ENCODE data around the gene TUBB4B. TPM values are rescaled to one million over a fixed set of nuclear protein-coding genes. Genes with fewer than 3 reads are reported as not detected.

Gene TUBB4B
- polyA plus RNA-seq, 1 donor = 402 TPM

GRCh38 chr9:137275203-137275587 is 34.1 kb downstream of the TUBB4B start:
- no peak overlapping the region for H3K27ac ChIP-seq (ENCODE audit: low read length)

GRCh38 chr9:137275588-137276472 is 34.7 kb downstream of the TUBB4B start:
- no peak for DNase-seq
- peaks cover 35% of the 10 kb centered on the region for H3K4me1 ChIP-seq (ENCODE audit: control insufficient read depth, insufficient read depth, low read length)
- H3K36me3 ChIP-seq (ENCODE audit: control insufficient read depth, insufficient read depth, low read length) = peaks cover 34% of the 10 kb centered on the region
- no peak overlapping the region for H3K4me3 ChIP-seq (ENCODE audit: low read length)
- WGBS (ENCODE audit: insufficient coverage, low lambda C conversion rate) = 60% methylated on average over 2 of the region's 24 CpGs
- H3K27me3 ChIP-seq (ENCODE audit: control insufficient read depth, insufficient read depth, low read length) = peaks cover 20% of the 10 kb centered on the region
- H3K9me3 ChIP-seq (ENCODE audit: control insufficient read depth, low read depth, low read length) = peaks cover 28% of the 10 kb centered on the region
- peak overlapping the region; percentile 71 for H3K27ac ChIP-seq (ENCODE audit: low read length)

More at GRCh38 chr9:137275203-137275587, 34.1 kb downstream of the TUBB4B start:
- no peak for DNase-seq
- Histone ChIP-seq H3K4me1 (ENCODE audit: control insufficient read depth, insufficient read depth, low read length) (peaks cover 29% of the 10 kb centered on the region), H3K36me3 (ENCODE audit: control insufficient read depth, insufficient read depth, low read length) (peaks cover 35% of the 10 kb centered on the region), H3K27me3 (ENCODE audit: control insufficient read depth, insufficient read depth, low read length) (peaks cover 15% of the 10 kb centered on the region), H3K9me3 (ENCODE audit: control insufficient read depth, low read depth, low read length) (peaks cover 22% of the 10 kb centered on the region), H3K4me3 (ENCODE audit: low read length) (no peak overlapping the region)
- WGBS (ENCODE audit: insufficient coverage, low lambda C conversion rate) = no CpG with 5 or more reads among the region's 10 CpGs

DNA sequence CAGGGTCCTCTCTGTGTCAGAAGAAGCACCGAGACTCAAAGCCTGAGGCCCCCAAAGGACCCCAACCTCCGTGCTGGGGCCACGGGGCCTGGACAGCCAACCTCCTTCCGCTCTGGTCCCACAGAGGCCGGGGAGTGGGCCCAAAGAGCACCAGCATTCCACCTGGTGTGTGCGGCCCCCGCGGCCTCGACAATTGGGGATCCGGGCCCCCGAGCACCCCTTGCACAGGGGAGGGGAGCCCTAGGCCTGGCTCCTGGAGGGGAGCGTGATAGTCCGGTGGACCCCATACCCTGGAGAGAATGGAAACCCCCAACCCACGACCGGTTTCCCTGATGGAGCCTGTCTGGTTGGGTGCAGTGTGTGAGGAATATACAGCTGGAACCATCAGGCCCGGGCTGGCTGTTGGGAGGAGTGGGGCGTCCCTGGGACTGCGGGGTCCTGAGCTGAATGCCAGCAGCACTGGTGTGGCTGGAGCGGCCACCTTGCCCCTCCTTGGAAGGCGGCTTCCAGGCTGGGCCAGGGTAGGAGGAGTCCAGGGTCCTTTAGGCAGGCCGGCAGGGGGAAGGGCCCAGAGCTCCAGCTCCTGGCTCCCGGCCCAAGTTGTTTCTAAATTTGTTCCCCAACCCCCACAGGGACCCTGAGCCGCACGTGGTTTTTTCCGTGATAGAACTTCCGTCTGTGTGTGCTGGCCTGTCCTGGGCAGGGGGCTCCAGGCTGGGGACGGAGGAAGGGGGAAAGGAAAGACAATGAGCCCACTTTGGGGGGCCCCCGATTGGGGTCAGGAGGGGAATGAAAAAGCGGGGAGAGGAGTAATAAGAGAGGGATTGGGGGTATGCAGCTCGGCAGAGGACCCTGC is 35.6 kb downstream of the TUBB4B start:
- peaks cover 25% of the 10 kb centered on the region for H3K9me3 ChIP-seq (ENCODE audit: control insufficient read depth, low read depth, low read length)
- WGBS (ENCODE audit: insufficient coverage, low lambda C conversion rate) = 20% methylated on average over 1 of the region's 30 CpGs
- H3K27ac ChIP-seq (ENCODE audit: low read length) = peak overlapping the region; percentile 71
- peak overlapping the region; percentile 71 for H3K4me3 ChIP-seq (ENCODE audit: low read length)
- peaks cover 20% of the 10 kb centered on the region for H3K27me3 ChIP-seq (ENCODE audit: control insufficient read depth, insufficient read depth, low read length)
- H3K36me3 ChIP-seq (ENCODE audit: control insufficient read depth, insufficient read depth, low read length) = peaks cover 28% of the 10 kb centered on the region
- H3K4me1 ChIP-seq (ENCODE audit: control insufficient read depth, insufficient read depth, low read length) = peaks cover 35% of the 10 kb centered on the region
- peak in 1 of 2 donors; percentile 88 for DNase-seq

DNA sequence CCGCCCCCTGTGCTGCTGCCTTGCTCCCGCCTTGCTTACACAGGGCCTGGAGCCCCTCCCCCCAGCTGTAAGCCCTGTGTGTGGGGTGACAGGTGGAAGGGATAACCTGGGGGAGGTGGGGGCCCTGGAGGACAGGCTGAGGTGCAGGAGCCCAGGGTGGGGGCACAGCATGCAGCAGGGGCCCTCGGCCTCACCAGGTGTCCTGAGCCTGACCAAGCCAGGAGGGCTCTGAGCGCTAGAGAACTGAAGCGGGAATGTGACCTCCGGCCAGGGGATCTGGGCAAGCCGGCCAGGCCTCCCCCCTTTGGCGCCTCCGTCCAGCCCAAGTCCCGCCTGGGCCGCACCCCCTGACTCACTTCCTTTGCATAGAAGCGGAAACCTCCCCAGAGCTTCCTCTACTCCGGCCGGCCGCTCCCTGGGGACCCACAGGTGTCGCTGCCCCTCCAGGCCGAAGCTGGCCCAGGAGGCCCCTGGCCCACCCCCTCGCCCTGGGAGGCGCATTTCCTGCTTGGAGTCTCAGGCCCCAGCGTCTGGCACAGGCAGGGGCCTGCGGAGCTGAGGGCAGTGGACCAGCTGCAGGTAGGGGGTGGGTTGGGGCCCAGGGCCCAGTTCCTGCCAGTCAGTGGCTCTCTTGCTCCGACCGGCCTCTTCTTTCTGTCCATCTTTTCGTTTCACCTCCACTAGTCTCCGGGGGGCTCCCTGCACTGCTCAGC is 36.4 kb downstream of the TUBB4B start, which contains the start of gene TOR4A:
TOR4A (plus strand) TSS at position 398 of the 713 bp plus-strand sequence. CDS start 964 bp downstream, outside the sequence.
- H3K4me3 ChIP-seq (ENCODE audit: low read length) = peak within 1 kb of the TSS; percentile 71
- DNase-seq = peak; percentile 81 to 92
- H3K27ac ChIP-seq (ENCODE audit: low read length) = peak within 1 kb of the TSS; percentile 71
- peaks cover 20% of the 10 kb centered on the region for H3K36me3 ChIP-seq (ENCODE audit: control insufficient read depth, insufficient read depth, low read length)
- WGBS (ENCODE audit: insufficient coverage, low lambda C conversion rate) = no CpG with 5 or more reads among the region's 25 CpGs
- peaks cover 20% of the 10 kb centered on the region for H3K27me3 ChIP-seq (ENCODE audit: control insufficient read depth, insufficient read depth, low read length)
- peaks cover 35% of the 10 kb centered on the region for H3K4me1 ChIP-seq (ENCODE audit: control insufficient read depth, insufficient read depth, low read length)
- H3K9me3 ChIP-seq (ENCODE audit: control insufficient read depth, low read depth, low read length) = peaks cover 22% of the 10 kb centered on the region

DNA sequence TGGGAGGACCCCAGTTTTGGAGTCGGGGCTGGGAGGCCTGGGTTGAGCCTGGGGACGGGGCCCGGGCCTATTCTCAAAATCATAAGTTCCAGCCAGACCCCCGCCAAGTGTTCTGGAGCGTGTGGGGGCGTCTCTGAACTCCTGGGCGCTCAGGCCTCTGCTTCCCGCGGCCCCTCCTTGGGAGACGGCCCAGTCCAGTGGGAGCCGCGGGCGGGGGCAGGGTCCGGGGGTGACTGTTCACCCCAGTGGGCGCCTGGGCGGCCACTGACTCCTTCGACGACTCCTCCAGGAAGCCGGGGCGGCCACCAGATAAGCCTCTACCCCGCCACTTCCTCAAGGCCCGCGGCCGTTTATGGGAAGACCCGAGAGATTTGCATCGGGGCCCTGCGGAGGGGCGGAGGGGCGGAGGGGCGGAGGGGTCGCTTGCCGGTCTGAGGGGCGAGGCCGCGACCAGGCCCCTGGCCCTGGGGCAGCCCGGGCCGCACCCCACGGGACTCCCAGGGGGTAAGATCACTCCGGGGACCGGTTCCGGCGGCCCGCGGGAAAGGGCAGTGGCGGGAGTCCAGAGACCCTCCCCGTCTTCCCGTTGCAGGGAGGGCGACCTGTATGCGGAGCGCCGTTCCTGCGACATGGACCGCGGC is 37.1 kb downstream of the TUBB4B start:
- Histone ChIP-seq H3K27me3 (ENCODE audit: control insufficient read depth, insufficient read depth, low read length) (peaks cover 20% of the 10 kb centered on the region), H3K36me3 (ENCODE audit: control insufficient read depth, insufficient read depth, low read length) (peaks cover 14% of the 10 kb centered on the region), H3K4me1 (ENCODE audit: control insufficient read depth, insufficient read depth, low read length) (peaks cover 35% of the 10 kb centered on the region), H3K4me3 (ENCODE audit: low read length) (peak overlapping the region; percentile 71), H3K27ac (ENCODE audit: low read length) (peak overlapping the region; percentile 71), H3K9me3 (ENCODE audit: control insufficient read depth, low read depth, low read length) (peaks cover 17% of the 10 kb centered on the region)
- WGBS (ENCODE audit: insufficient coverage, low lambda C conversion rate) = no CpG with 5 or more reads among the region's 54 CpGs
- DNase-seq = peak in 1 of 2 donors; percentile 53

GRCh38 chr9:137278721-137279711 is 37.9 kb downstream of the TUBB4B start:
- peaks cover 9% of the 10 kb centered on the region for H3K36me3 ChIP-seq (ENCODE audit: control insufficient read depth, insufficient read depth, low read length)
- H3K4me3 ChIP-seq (ENCODE audit: low read length) = peak overlapping the region; percentile 71
- WGBS (ENCODE audit: insufficient coverage, low lambda C conversion rate) = no CpG with 5 or more reads among the region's 139 CpGs
- H3K9me3 ChIP-seq (ENCODE audit: control insufficient read depth, low read depth, low read length) = peaks cover 17% of the 10 kb centered on the region
- peaks cover 35% of the 10 kb centered on the region for H3K4me1 ChIP-seq (ENCODE audit: control insufficient read depth, insufficient read depth, low read length)
- peaks cover 20% of the 10 kb centered on the region for H3K27me3 ChIP-seq (ENCODE audit: control insufficient read depth, insufficient read depth, low read length)
- no peak for DNase-seq
- H3K27ac ChIP-seq (ENCODE audit: low read length) = no peak overlapping the region

- H3K36me3 ChIP-seq (ENCODE audit: control insufficient read depth, insufficient read depth, low read length) = peaks cover 5% of the 10 kb centered on the region
- WGBS (ENCODE audit: insufficient coverage, low lambda C conversion rate) = no CpG with 5 or more reads among the region's 41 CpGs
- H3K4me1 ChIP-seq (ENCODE audit: control insufficient read depth, insufficient read depth, low read length) = peaks cover 30% of the 10 kb centered on the region
- peaks cover 21% of the 10 kb centered on the region for H3K9me3 ChIP-seq (ENCODE audit: control insufficient read depth, low read depth, low read length)
- no peak overlapping the region for H3K4me3 ChIP-seq (ENCODE audit: low read length)
- peaks cover 20% of the 10 kb centered on the region for H3K27me3 ChIP-seq (ENCODE audit: control insufficient read depth, insufficient read depth, low read length)
- H3K27ac ChIP-seq (ENCODE audit: low read length) = no peak overlapping the region
- no peak for DNase-seq
Observed at GRCh38 chr9:137279741-137280473, 38.8 kb downstream of the TUBB4B start.

DNA sequence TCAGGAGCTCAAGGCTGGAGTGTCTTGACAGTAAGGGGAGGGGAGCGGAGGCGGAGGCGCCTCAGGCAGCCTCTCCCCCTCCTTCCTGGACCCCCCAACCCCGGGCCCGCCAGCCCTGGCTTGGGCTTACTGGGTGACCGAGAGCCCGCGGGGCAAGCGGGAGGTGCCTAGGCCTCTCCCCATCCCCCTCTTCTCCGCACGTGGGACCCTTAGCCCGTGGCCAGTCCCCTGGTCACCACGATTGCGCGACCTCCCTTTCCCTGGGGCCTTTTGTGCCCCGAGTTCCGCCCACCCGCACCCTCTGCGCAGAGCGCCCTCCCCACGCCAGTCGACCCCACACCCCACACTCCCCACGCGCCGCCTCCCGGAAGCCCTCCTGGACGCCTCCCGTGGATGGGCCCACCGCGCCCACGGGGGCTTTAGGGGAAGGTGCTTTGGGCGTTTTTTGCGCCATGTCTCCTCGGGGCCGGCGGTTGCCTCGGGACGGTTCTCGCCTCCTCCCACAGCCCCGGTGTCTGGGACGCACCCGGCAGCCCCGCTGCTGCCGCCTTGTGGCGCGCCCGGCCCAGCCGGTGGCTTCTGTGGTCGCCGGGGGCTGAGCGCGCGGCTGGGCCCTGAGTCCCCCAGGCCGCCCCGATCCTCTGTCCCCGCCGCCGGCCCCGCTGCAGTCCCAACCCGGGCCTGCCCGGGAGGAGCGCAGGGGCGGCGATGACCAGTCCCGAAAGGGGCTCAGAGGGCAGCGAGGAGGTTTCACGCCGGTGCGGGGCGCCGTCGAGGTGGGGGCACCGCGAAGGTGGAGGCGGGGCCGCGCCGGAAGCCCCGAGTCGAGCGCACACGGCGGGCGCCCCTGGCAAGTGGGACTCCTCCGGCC is 39.6 kb downstream of the TUBB4B start:
- peaks cover 29% of the 10 kb centered on the region for H3K4me1 ChIP-seq (ENCODE audit: control insufficient read depth, insufficient read depth, low read length)
- H3K36me3 ChIP-seq (ENCODE audit: control insufficient read depth, insufficient read depth, low read length) = peaks cover 5% of the 10 kb centered on the region
- H3K9me3 ChIP-seq (ENCODE audit: control insufficient read depth, low read depth, low read length) = peaks cover 25% of the 10 kb centered on the region
- H3K27me3 ChIP-seq (ENCODE audit: control insufficient read depth, insufficient read depth, low read length) = peaks cover 20% of the 10 kb centered on the region
- H3K27ac ChIP-seq (ENCODE audit: low read length) = no peak overlapping the region
- WGBS (ENCODE audit: insufficient coverage, low lambda C conversion rate) = no CpG with 5 or more reads among the region's 85 CpGs
- DNase-seq = no peak
- H3K4me3 ChIP-seq (ENCODE audit: low read length) = peak overlapping the region; percentile 16
